Neural crest cell (in vitro differentiated cells): Measurements from ENCODE around the gene PRDM10. TPM values are rescaled to one million over a fixed set of nuclear protein-coding genes. Genes with fewer than 3 reads are reported as not detected.
"Not testable (repeated sequence)": the region's sequence is repeated elsewhere in the genome, so short reads cannot be mapped to it uniquely, and the experiment has no call there.

Source experiments
- DNase-seq: peaks from one replicate; pipeline ENCODE4 v3.0.0; 2021; ENCODE audit warnings: low read depth, mixed read lengths, low spot score
- H3K27ac Mint-ChIP-seq: one replicate; pipeline ENCODE4 v1.8.0; 2021; ENCODE audit warnings: mild to moderate bottlenecking, mixed read lengths; ENCODE audit not compliant: unreplicated experiment
- H3K27me3 Mint-ChIP-seq: 2 replicates; pipeline ENCODE4 v1.8.0; 2021; ENCODE audit warnings: low read depth, mild to moderate bottlenecking, mixed read lengths
- H3K36me3 Mint-ChIP-seq: 2 replicates; pipeline ENCODE4 v1.8.0; 2021; ENCODE audit warnings: low read depth, mild to moderate bottlenecking, mixed read lengths
- H3K4me1 Mint-ChIP-seq: 2 replicates; pipeline ENCODE4 v1.8.0; 2021; ENCODE audit warnings: mixed read lengths
- H3K4me3 Mint-ChIP-seq: one replicate; pipeline ENCODE4 v1.8.0; 2021; ENCODE audit warnings: mild to moderate bottlenecking, mixed read lengths
- H3K9me3 Mint-ChIP-seq: 2 replicates; pipeline ENCODE4 v1.8.0; 2021; ENCODE audit warnings: mixed read lengths
- total RNA-seq: library from RNA; stranded (reverse); gene quantifications from 2 replicates; pipeline ENCODE4 v1.2.1, GENCODE V29; 2021
- TF ChIP-seq, protein P1 (sequence below): fragments of 200-600 bp; sonication (generic); conservative IDR thresholded peaks from 2 replicates; pipeline ENCODE4 v1.5.0; 2021; ENCODE audit warnings: antibody characterized with exemption, mild to moderate bottlenecking

Gene PRDM10
- total RNA-seq, 1 donor from 2014 or later: 18.5 TPM

DNA sequence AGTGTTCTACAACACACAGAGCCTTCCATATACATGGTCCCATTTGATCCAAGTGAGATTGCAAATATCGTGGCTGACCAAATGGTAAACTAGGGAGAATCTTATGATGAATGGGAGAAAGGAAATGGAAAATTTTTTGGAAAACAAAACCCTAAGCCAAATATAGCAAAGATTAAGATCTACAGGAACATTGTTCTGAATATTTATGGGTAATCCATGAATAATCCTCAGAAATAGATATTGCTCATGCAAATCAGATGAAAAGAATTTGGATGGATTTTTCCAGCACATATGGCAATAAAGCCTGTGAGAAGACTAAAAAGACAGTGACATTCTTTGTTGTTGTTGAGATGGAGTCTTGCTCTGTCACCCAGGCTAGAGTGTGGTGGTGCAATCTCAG, 21.7 kb upstream of the PRDM10 start:
- Mint-ChIP-seq H3K4me1 (peaks cover 5% of the 10 kb centered on the region), H3K27me3 (no peaks in the 10 kb centered on the region), H3K9me3 (no peaks in the 10 kb centered on the region), H3K36me3 (no peaks in the 10 kb centered on the region), H3K4me3 (no peak overlapping the region), H3K27ac (no peak overlapping the region)
- TF ChIP-seq, protein P1, sequence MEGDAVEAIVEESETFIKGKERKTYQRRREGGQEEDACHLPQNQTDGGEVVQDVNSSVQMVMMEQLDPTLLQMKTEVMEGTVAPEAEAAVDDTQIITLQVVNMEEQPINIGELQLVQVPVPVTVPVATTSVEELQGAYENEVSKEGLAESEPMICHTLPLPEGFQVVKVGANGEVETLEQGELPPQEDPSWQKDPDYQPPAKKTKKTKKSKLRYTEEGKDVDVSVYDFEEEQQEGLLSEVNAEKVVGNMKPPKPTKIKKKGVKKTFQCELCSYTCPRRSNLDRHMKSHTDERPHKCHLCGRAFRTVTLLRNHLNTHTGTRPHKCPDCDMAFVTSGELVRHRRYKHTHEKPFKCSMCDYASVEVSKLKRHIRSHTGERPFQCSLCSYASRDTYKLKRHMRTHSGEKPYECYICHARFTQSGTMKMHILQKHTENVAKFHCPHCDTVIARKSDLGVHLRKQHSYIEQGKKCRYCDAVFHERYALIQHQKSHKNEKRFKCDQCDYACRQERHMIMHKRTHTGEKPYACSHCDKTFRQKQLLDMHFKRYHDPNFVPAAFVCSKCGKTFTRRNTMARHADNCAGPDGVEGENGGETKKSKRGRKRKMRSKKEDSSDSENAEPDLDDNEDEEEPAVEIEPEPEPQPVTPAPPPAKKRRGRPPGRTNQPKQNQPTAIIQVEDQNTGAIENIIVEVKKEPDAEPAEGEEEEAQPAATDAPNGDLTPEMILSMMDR: no peak
- DNase-seq: no peak

DNA sequence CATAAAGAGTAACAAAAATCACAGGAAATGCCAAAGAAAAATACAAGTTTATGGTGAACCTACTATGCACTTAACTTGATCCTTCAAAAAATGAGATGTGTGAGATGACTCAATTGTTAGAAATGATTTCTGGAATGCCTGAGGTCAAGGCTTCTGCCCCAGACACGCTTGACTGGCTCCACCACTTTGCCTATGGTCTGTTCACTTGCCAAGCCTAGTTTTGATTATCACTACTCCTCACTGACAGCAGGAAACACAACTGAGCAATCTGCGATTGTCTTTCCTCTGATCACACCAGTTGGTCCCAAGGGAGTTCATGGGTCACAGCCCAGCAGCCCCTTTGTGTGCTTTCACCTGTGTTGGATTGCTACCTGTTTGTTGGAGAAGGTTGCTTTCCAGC, 20.6 kb upstream of the PRDM10 start:
- Mint-ChIP-seq H3K4me3 (no peak overlapping the region), H3K27ac (no peak overlapping the region)

DNA sequence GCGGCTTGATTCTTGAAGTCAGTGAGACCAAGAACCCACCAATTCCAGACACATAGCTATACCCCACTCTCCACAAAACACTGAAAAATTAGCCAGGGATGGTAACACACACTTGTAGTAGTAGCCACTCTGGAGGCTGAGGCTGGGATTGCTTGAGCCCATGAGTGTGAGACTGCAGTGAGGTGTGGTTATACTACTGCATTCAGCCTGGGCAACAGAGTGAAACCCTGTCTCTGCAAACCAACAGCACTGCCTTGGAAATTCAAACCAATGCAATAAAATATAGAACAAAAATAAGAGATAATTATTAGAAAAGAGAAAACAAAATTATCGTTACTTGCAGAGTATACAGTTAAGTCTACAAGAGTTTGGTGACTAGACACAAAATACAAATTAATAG, 20.2 kb upstream of the PRDM10 start:
- Mint-ChIP-seq H3K27me3 (no peaks in the 10 kb centered on the region), H3K9me3 (no peaks in the 10 kb centered on the region), H3K4me1 (peaks cover 5% of the 10 kb centered on the region), H3K4me3 (no peak overlapping the region), H3K27ac (no peak overlapping the region), H3K36me3 (no peaks in the 10 kb centered on the region)
- TF ChIP-seq, protein P1: no peak
- DNase-seq: no peak

More for the DNA sequence above, 20.6 kb upstream of the PRDM10 start:
- H3K36me3 Mint-ChIP-seq: no peaks in the 10 kb centered on the region
- DNase-seq: no peak
- TF ChIP-seq, protein P1: no peak
- no peaks in the 10 kb centered on the region for H3K9me3 Mint-ChIP-seq
- H3K4me1 Mint-ChIP-seq: peaks cover 5% of the 10 kb centered on the region
- no peaks in the 10 kb centered on the region for H3K27me3 Mint-ChIP-seq

DNA sequence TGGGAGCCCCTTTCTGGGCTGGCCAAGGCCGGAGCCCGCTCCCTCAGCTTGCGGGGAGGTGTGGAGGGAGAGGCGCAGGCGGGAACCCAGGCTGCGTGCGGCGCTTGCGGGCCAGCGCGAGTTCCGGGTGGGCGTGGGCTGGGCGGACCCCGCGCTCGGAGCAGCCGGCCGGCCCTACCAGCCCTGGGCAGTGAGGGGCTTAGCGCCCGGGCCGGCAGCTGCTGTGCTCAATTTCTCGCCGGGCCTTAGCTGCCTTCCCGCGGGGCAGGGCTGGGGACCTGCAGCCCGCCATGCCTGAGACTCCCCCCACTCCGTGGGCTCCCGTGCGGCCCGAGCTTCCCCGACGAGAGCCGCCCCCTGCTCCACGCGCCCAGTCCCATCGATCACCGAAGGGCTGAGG, 19.0 kb upstream of the PRDM10 start:
- not testable (repeated sequence) for H3K36me3 Mint-ChIP-seq, DNase-seq, H3K4me1 Mint-ChIP-seq, H3K9me3 Mint-ChIP-seq, H3K27ac Mint-ChIP-seq, H3K27me3 Mint-ChIP-seq, H3K4me3 Mint-ChIP-seq

DNA sequence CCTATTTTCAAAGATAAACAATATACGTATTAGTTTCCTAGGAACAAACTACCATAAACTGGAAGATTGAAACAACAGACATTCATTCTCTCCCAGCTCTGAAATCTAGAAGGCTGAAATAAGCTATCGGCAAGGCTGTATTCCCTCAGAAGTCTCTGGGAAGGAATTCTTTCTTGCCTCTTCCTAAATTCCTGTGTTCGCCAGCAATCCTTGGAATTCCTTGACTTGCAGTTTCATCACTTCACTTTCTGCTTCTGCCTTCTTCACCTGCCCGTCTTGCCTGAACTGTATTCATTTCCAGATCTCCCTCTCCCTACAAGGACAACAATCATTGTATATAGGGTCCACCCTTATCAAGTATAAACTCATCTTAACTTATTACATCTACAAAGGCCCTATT, 17.7 kb upstream of the PRDM10 start:
- Mint-ChIP-seq H3K9me3 (peaks cover 4% of the 10 kb centered on the region), H3K36me3 (no peaks in the 10 kb centered on the region), H3K27me3 (no peaks in the 10 kb centered on the region), H3K27ac (no peak overlapping the region), H3K4me3 (no peak overlapping the region), H3K4me1 (peaks cover 5% of the 10 kb centered on the region)
- no peak for DNase-seq
- TF ChIP-seq, protein P1: no peak

DNA sequence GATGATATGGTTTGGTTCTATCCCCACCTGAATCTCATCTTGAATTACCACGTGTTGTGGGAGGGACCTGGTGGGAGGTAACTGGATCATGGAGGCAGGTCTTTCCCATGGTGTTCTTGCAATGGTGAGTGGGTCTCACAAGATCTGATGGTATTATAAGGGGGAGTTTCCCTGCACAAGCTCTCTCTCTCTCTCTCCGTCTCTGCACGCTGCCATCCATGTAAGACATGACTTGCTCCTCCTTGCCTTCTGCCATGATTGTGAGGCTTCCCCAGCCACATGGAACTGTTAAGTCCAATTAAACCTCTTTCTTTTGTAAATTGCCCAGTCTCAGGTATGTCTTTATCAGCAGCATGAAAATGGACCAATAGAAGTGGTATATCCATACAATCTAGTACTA, 13.2 kb upstream of the PRDM10 start:
- not testable (repeated sequence) for H3K4me1 Mint-ChIP-seq, H3K36me3 Mint-ChIP-seq, DNase-seq, H3K4me3 Mint-ChIP-seq, H3K9me3 Mint-ChIP-seq, H3K27ac Mint-ChIP-seq, H3K27me3 Mint-ChIP-seq

DNA sequence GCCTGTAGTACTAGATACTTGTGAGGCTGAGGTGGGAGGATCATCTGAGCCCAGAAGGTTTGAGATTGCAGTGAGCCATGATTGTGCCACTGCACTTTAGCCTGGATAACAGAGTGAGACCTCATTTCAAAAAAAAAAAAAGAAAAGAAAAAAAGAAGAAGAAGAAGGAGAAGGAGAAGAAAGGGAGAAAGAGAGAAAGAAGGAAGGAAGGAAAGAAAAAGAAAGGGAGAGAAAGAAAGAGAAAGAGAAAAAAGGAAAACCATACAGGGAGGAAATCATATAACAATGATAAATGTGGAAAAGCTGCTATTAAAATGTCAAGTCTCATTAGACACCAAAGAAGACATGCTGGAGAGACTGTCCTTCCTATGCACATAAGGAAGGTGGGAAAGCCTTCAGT, 5.7 kb upstream of the PRDM10 start:
- no peak for DNase-seq
- no peaks in the 10 kb centered on the region for H3K27me3 Mint-ChIP-seq
- H3K4me1 Mint-ChIP-seq: peaks cover 6% of the 10 kb centered on the region
- H3K27ac Mint-ChIP-seq: no peak overlapping the region
- TF ChIP-seq, protein P1: no peak
- no peak overlapping the region for H3K4me3 Mint-ChIP-seq
- H3K9me3 Mint-ChIP-seq: no peaks in the 10 kb centered on the region
- no peaks in the 10 kb centered on the region for H3K36me3 Mint-ChIP-seq
